A549 treated with dexamethasone at 1 μM for 4 hours (cell line): ENCODE measurements around the gene PTPN18. TPM values are rescaled to one million over a fixed set of nuclear protein-coding genes. Genes with fewer than 3 reads are reported as not detected.

Experiments used
- total RNA-seq: library from RNA; stranded (reverse); fragments of 200-300 nt; extraction: Qiagen RNA extraction; gene quantifications from 5 replicates; pipeline ENCODE4 v1.2.3, GENCODE V29; 2022

The PTPN18 gene, protein sequence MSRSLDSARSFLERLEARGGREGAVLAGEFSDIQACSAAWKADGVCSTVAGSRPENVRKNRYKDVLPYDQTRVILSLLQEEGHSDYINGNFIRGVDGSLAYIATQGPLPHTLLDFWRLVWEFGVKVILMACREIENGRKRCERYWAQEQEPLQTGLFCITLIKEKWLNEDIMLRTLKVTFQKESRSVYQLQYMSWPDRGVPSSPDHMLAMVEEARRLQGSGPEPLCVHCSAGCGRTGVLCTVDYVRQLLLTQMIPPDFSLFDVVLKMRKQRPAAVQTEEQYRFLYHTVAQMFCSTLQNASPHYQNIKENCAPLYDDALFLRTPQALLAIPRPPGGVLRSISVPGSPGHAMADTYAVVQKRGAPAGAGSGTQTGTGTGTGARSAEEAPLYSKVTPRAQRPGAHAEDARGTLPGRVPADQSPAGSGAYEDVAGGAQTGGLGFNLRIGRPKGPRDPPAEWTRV
- total RNA-seq: 25.2 to 33.6 TPM (median 33.3 TPM) in 5 replicates

DNA sequence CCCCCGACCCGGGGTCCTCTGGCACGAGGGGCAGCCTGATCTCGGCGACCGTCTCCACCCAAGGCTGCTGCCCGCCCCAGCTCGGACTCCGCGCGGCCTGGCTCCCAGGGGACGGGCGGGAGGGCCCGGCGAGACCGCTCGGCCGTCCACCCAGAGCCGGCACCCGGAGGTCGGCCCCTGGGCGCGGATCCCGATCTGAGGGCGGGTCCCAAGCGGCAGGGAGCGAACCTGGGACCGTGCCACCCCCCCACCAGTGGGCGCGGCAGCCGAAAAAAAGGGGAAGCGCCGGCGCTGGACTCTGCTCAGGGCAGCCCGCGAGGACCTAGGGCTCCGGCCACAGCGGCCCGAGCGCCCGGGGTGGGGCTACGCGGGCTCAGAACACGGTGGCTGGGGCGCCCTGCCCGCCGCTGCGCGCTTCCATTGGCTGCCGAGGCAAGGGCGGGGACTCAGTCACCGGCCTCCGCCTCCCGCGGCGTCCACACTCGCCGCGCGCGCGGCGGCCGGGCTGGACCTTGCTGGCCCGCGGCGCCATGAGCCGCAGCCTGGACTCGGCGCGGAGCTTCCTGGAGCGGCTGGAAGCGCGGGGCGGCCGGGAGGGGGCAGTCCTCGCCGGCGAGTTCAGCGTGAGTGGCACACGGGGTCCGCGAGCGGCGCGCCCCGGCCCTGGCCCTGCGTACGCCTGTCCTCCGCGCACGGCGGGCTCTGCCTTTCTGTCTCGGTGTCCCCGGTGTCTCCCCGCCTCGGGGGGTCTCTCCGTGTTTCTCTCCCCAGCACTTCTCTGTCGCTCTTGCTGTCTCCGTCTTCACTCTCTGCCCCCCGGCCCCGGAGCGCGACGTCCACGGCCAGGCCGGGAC lies at the start of gene PTPN18:
Gene PTPN18, plus strand, starts transcription at position 479 of the 854 bp plus-strand sequence. Its CDS starts 52 bp downstream, at position 531.

DNA sequence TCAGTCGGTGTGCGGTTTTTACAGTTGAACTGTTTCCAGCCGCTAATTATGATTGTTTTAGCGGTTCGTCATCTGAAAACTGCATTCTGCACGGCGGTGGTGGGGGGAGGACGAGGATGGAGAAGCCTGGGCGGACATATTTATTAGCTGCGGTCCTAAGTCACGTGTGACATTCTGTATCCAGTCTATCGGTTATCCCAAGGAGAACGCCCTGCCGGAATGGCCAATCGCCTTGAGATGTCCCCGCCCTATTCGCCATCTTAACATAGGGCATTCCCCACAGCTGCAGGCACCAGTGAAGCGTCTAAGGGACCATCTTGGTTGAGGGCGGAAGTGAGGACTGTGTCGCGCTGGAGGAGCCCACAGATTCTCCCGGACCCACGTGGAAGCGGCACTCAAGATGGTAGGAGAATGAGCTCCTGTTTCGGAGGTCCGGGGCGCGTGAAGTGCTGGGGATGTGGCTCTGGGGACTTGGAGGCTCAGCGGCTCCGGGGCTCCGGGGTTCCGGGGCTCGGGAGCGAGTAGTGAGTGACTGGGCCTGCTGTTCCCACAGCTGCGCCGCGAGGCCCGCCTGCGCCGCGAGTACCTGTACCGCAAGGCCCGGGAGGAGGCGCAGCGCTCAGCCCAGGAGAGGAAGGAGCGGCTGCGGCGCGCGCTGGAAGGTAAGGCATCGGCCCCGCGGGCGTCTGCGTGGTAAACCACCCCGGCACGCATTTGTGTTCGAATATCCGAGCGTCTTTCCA lies 13.2 kb upstream of the PTPN18 start, which contains the start of gene IMP4:
Gene IMP4, plus strand, starts transcription at position 365 of the 743 bp plus-strand sequence. Its CDS starts 36 bp downstream, at position 401.

Other genes with a start within 250 kb of the PTPN18 start
- not detected in 5 replicates for gene POTEF, start 226.8 kb upstream of the PTPN18 start, total RNA-seq
- 4.6 to 6.0 TPM (median 5.1 TPM) in 5 replicates for gene CCDC74B, start 210.9 kb upstream of the PTPN18 start, total RNA-seq
- gene SMPD4, start 174.5 kb upstream of the PTPN18 start, total RNA-seq: 61.8 to 83.6 TPM (median 81.2 TPM) in 5 replicates
- 283 to 351 TPM (median 338 TPM) in 5 replicates for gene MZT2B, start 173.8 kb upstream of the PTPN18 start, total RNA-seq
- 4.4 to 6.3 TPM (median 5.5 TPM) in 5 replicates for gene TUBA3E, start 157.6 kb upstream of the PTPN18 start, total RNA-seq
- gene IMP4, start 13.2 kb upstream of the PTPN18 start, total RNA-seq: 147 to 166 TPM (median 152 TPM) in 5 replicates
- gene POTEI, start 153.3 kb downstream of the PTPN18 start, total RNA-seq: 0.01 TPM in 1 of 5 replicates, not detected in the others
- gene CFC1B, start 165.2 kb downstream of the PTPN18 start, total RNA-seq: 0.13 TPM in 1 of 5 replicates, not detected in the others
- 0.07 to 0.08 TPM in 2 of 5 replicates, not detected in the others for gene CFC1, start 243.5 kb downstream of the PTPN18 start, total RNA-seq